HFF-Myc (cell line): ENCODE measurements around the gene OCIAD1.
"Not testable (repeated sequence)": the region's sequence is repeated elsewhere in the genome, so short reads cannot be mapped to it uniquely, and the experiment has no call there.

Experiments used
- DNase-seq: peaks from one replicate; pipeline ENCODE4 v3.0.0-alpha.2; 2011; ENCODE audit warnings: low read depth; ENCODE audit errors: extremely low read depth
- H3K4me3 ChIP-seq: replicated peaks from 2 replicates; pipeline ENCODE4 v1.5.1; 2011; ENCODE audit warnings: low read depth, mild to moderate bottlenecking, control low read depth, low read length
- TF ChIP-seq, protein P1 (sequence below): IDR thresholded peaks from 2 replicates; pipeline ENCODE4 v1.5.1; 2012; ENCODE audit warnings: mild to moderate bottlenecking, low read depth, low read length, control low read depth; ENCODE audit errors: missing control alignments

OCIAD1 gene

DNA sequence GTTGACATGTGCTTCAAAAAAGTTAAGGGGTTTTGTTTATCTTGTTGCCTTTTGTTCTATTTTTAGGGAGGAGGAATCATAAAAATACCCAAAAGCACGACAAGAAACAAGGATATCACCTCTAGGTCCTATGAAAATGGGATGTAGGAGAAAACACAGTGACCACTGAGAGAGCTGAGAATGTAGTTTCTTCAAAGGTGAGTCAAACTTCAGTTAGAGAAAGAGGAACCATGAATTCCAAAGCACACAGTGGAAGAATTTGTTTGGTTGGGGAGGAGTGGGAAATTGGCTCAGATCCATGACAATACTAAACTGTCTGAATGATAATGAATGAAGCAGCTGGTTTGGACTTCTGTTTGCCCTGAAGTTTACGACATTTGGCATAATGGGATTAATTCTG lies 31.7 kb upstream of the OCIAD1 start:
- H3K4me3 ChIP-seq = no peak overlapping the region
- TF ChIP-seq, protein P1, sequence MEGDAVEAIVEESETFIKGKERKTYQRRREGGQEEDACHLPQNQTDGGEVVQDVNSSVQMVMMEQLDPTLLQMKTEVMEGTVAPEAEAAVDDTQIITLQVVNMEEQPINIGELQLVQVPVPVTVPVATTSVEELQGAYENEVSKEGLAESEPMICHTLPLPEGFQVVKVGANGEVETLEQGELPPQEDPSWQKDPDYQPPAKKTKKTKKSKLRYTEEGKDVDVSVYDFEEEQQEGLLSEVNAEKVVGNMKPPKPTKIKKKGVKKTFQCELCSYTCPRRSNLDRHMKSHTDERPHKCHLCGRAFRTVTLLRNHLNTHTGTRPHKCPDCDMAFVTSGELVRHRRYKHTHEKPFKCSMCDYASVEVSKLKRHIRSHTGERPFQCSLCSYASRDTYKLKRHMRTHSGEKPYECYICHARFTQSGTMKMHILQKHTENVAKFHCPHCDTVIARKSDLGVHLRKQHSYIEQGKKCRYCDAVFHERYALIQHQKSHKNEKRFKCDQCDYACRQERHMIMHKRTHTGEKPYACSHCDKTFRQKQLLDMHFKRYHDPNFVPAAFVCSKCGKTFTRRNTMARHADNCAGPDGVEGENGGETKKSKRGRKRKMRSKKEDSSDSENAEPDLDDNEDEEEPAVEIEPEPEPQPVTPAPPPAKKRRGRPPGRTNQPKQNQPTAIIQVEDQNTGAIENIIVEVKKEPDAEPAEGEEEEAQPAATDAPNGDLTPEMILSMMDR = no peak
- no peak for DNase-seq

DNA sequence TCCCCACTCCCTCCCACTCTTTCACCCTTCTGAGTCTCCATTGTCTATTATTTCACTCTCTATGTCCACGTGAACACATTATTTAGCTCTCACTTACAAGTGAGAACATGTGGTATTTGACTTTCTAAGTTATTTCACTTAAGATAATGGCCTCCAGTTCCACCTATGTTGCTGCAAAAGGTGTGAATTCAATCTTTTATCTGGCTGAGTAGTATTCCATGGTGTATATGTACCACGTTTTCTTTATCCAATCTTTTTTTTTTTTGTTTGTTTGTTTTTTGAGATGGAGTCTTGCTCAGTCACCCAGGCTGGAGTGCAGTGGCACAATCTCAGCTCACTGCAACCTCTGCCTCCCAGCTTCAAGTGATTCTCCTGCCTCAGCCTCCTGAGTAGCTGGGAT lies 30.7 kb upstream of the OCIAD1 start:
- DNase-seq, H3K4me3 ChIP-seq: not testable (repeated sequence)

DNA sequence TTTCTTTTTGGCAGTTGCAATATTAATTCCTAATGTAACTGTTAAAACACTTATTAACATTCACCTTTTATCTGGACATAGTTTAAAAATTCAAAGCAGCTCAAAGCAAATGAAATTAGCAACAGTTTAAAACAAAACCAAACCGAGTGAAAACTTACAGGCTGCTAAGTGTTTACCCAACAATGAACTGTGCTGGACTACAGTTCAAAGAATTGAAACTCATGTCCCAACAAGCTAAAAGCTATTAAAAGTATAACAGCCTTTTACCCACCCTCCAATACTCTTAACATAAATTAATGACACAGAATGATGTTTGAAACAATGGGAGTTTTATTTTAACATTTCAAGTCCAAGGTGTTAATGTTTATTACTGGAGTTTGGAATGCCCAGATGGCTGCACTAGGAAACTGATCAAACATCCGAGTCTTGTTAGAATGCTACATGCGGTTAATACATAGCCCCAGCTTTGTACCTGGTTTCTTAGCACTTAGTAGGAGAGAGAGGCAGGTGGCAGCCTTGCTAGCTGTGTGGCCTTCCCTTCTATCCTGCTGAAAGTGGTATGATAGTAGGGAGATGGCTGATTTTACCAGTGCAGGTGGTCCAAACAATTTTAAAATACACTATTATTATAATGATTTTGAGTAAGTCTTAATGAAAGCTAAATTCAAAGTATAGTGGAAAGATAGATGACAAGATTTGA lies 29.7 kb upstream of the OCIAD1 start:
- no peak overlapping the region for H3K4me3 ChIP-seq
- TF ChIP-seq, protein P1 = no peak
- no peak for DNase-seq

DNA sequence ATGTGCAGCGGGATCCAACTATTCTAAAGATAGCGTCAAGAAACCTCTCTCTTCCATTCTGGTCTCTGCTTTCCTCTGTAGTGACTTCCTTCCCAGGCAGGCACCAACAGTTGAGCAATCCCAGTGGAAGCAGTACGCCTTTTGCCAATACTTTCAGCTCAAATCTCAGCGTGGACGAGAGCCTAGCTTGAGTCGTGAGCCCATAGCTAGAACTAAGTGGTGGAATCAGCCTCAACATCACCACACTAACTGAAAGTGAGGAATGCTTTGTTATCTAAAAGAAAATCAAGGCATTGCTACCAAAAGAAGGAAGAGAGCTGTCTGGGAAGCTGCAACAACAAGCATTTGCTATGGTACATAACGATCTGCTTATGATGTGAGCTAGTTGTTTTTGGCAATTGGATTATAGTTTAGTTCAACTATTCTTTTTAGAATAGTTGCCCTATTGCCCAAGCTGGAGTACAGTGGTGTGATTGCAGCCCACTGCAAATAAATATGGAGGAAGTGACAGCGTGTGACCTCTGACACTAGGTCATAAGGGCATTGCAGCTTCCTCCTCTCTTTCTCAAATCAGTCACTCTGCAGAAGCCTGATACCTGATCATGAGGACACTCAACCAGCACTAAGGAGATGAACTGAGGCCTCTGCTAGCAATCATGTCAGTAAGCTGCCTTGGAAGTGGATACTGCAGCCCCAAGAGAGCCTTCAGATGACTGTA lies 26.1 kb upstream of the OCIAD1 start:
- TF ChIP-seq, protein P1 = no peak
- no peak for DNase-seq
- no peak overlapping the region for H3K4me3 ChIP-seq

DNA sequence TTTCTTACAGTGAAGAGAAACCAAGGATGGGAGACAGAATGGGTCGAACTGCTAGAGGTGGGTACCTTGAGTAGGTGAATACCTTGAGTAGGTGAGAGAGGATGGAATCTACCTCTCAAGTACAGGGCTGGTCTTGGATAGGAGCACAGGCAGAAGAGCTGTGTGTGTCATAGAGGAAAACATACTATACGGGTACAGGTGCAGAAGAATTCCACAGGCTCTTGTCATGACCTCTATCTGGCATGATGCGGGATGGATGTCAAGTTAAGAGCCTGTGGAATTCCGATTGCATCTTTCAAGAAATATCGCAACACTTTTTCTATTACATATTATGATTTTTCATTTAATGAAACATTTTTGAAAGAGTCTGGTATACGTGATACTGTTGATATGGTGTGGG lies 18.0 kb upstream of the OCIAD1 start:
- TF ChIP-seq, protein P1 = no peak
- no peak for DNase-seq
- no peak overlapping the region for H3K4me3 ChIP-seq

DNA sequence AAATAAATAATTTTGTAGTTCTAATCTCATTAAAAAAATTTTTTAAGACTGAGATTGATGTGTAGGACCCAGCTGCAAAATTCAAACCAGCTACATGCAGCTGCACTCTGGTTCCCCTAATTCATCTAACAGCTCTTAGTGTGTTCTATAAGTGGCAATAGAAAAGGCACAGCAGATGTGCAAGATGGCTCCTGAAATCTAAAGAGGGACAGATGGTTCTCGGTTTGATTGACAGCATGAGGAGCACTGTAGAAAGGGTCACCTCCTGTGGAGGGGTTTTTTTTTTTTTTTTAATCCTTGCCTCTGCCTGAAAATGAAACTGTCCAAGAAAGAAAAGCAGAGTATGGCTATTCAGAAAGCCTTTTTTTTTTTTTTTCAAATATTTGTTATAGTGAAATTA lies 16.9 kb upstream of the OCIAD1 start:
- TF ChIP-seq, protein P1 = no peak
- no peak overlapping the region for H3K4me3 ChIP-seq
- no peak for DNase-seq

DNA sequence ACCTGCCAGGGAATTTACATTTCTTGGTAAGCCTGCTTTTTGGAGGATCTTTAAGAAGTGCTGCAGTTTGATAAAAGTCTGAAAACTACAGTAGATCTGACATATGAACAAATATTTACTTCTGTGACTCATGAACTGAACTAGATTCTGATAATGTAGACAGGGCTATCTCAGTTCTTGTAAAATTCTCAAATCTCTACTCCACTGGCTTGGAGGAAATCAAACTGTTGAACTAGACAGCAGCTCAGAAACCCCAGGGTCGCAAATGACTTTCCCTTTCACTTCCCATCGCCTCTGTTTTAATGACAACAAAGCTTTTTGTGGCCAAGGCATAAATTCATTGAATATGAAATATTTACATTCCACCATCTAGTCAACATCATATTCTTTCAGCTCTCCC lies 15.4 kb upstream of the OCIAD1 start:
- H3K4me3 ChIP-seq = no peak overlapping the region
- no peak for DNase-seq
- TF ChIP-seq, protein P1 = no peak

DNA sequence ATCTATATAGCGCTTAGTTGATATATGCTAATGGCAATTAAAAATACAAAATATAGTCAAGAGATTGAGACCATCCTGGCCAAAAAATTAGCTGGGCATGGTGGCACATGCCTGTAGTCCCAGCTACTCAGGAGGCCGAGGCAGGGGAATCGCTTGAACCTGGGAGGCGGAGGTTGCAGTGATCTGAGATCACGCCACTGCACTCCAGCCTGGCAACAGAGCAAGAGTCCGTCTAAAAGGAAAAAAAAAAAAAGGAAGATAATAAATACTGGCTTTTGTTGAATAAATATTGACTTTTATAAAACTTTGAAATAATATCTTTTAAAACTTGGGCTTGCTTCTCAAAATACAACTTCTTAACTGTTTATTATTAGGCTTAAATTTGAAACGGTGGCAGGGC lies 14.6 kb upstream of the OCIAD1 start:
- H3K4me3 ChIP-seq, DNase-seq: not testable (repeated sequence)
